NCI-H2171 (cell line): ENCODE data around the gene MRGPRX3.

Experiments
- DNase-seq: peaks from one replicate; lab custom pipeline; 2025; lab: John Stamatoyannopoulos, UW

Gene MRGPRX3

DNA sequence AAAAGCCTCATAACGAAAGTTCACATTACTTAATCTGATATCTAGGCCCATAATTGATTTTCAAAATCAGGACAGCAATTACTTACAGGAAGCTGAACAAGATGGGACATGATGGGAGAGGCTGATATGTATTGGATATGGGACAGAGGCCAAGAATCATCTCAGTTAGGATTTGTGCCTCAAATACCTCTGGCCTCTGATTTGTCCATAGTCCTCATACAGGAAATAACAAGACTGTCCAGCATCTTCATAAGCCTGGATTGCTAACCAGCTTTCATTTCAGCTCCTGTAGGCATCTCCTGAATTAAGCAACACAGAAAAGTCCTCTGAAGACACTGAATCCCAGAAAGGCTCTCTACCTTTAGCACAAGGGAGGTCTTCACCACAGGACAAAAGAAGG is 36.0 kb downstream of the MRGPRX3 start:
- DNase-seq = no peak

DNA sequence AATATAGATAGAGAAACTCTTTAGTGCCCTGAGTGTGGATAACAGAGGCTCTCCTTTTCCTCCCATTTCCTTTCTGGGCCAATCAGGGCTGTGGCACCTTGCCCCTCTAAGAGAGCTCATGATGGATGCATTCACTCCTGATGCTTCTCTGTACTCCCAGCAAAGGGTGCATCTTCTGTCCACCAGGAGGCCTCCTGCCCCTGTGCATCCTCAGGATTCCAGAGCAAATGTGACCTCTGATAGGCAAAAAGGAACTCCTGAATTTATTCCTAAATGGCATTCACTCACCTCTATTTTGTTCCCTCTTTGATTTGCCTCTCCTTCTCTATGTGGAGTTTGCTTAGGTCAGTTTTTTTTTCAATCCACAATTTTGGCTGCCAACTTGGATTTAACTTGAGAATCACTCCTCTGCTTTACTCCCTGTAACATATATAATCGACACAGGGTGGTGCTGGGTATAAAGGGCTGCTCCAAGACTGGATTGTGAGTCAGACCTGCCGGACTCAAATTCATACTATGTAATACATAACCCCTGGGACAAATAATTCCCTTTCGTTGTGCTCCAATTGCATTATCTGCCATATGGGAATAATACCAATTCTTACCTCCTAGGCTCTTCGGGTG is 39.1 kb downstream of the MRGPRX3 start:
- no peak for DNase-seq

DNA sequence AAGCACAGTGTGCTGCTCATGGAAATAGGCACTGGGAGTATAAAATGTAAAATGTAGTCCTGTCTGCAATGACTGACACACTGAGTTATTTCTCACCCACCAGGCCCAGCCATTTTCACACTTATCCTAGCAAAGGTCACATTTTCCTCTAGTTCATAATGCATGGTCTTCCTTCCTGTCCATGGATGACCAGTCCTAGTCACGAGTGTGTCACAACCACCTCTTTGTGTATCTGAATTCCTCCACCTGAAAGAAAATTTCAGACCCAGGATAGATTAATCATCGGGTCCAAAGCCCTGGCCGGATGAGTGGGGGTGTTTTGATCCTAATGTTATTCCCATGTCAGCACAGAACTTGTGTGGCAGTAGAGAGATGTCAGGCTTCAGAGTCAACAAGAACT is 40.3 kb downstream of the MRGPRX3 start, which contains the start of gene MRGPRX4:
Gene MRGPRX4, plus strand, starts transcription at position 172 of the 400 bp plus-strand sequence. CDS start 420 bp downstream, outside the sequence.
- DNase-seq = no peak

DNA sequence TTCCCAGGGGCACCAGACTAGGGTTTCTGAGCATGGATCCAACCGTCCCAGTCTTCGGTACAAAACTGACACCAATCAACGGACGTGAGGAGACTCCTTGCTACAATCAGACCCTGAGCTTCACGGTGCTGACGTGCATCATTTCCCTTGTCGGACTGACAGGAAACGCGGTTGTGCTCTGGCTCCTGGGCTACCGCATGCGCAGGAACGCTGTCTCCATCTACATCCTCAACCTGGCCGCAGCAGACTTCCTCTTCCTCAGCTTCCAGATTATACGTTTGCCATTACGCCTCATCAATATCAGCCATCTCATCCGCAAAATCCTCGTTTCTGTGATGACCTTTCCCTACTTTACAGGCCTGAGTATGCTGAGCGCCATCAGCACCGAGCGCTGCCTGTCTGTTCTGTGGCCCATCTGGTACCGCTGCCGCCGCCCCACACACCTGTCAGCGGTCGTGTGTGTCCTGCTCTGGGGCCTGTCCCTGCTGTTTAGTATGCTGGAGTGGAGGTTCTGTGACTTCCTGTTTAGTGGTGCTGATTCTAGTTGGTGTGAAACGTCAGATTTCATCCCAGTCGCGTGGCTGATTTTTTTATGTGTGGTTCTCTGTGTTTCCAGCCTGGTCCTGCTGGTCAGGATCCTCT is 41.0 kb downstream of the MRGPRX3 start:
- DNase-seq = no peak
